GM23248 (cell line): ENCODE data around the gene TCOF1. TPM values are rescaled to one million over a fixed set of nuclear protein-coding genes. Genes with fewer than 3 reads are reported as not detected.

Experiments
- DNase-seq: peaks from one replicate; pipeline ENCODE4 v3.0.0-alpha.2; 2015
- H2AFZ ChIP-seq: fragments of 200-600 bp; sonication (generic); 2 replicates; pipeline ENCODE4 v1.6.1; 2016; ENCODE audit warnings: antibody characterized with exemption
- H3F3A ChIP-seq: fragments of 200-600 bp; sonication (generic); 2 replicates; pipeline ENCODE4 v1.6.1; 2016; ENCODE audit warnings: mild to moderate bottlenecking, antibody characterized with exemption, mixed run types; ENCODE audit not compliant: insufficient read depth
- H3K27ac ChIP-seq: fragments of 200-600 bp; sonication (generic); 2 replicates; pipeline ENCODE4 v1.5.1; 2016; ENCODE audit warnings: mild to moderate bottlenecking
- H3K27me3 ChIP-seq: fragments of 200-600 bp; sonication (generic); replicated peaks from 2 replicates; pipeline ENCODE4 v1.6.1; 2016; ENCODE audit warnings: mild to moderate bottlenecking; ENCODE audit not compliant: insufficient read depth
- H3K36me3 ChIP-seq: fragments of 200-600 bp; sonication (generic); 2 replicates; pipeline ENCODE4 v1.6.1; 2016; ENCODE audit warnings: low read depth, mild to moderate bottlenecking
- H3K4me1 ChIP-seq: fragments of 200-600 bp; sonication (generic); 2 replicates; pipeline ENCODE4 v1.6.1; 2016; ENCODE audit warnings: mild to moderate bottlenecking; ENCODE audit not compliant: insufficient read depth
- H3K4me2 ChIP-seq: fragments of 200-600 bp; sonication (generic); one replicate; pipeline ENCODE4 v1.6.1; 2016; ENCODE audit warnings: mild to moderate bottlenecking; ENCODE audit not compliant: unreplicated experiment
- H3K4me3 ChIP-seq: fragments of 200-600 bp; sonication (generic); 2 replicates; pipeline ENCODE4 v1.5.1; 2016; ENCODE audit warnings: mild to moderate bottlenecking
- H3K79me2 ChIP-seq: fragments of 200-600 bp; sonication (generic); 2 replicates; pipeline ENCODE4 v1.6.1; 2016; ENCODE audit warnings: mild to moderate bottlenecking; ENCODE audit not compliant: insufficient read depth
- H3K9ac ChIP-seq: fragments of 200-600 bp; sonication (generic); 2 replicates; pipeline ENCODE4 v1.6.1; 2016; ENCODE audit warnings: mild to moderate bottlenecking
- H3K9me2 ChIP-seq: fragments of 200-600 bp; sonication (generic); 2 replicates; pipeline ENCODE4 v1.6.1; 2016; ENCODE audit warnings: mixed run types, mild to moderate bottlenecking, moderate library complexity; ENCODE audit not compliant: insufficient read depth
- H3K9me3 ChIP-seq: fragments of 200-600 bp; sonication (generic); one replicate; pipeline ENCODE4 v1.6.1; 2017; ENCODE audit warnings: low read depth
- H4K20me1 ChIP-seq: fragments of 200-600 bp; sonication (generic); 2 replicates; pipeline ENCODE4 v1.6.0; 2016; ENCODE audit not compliant: insufficient read depth
- EZH2 ChIP-seq: fragments of 200-600 bp; sonication (generic); IDR thresholded peaks from 2 replicates; pipeline ENCODE4 v1.6.1; 2018; ENCODE audit warnings: antibody characterized with exemption, mild to moderate bottlenecking; ENCODE audit not compliant: insufficient read depth, poor library complexity, severe bottlenecking
- EZH2phosphoT487 ChIP-seq: fragments of 200-600 bp; sonication (generic); IDR thresholded peaks from 2 replicates; pipeline ENCODE4 v1.6.1; 2018; ENCODE audit warnings: antibody characterized with exemption, moderate library complexity, mild to moderate bottlenecking, low read depth; ENCODE audit not compliant: insufficient read depth
- WGBS, 2 experiments: methylation state at CpG; one replicate each; pipeline ENCODE4 v1.1.6; 2015 to 2017; ENCODE audit warnings: low lambda C conversion rate in 2 of 2, low coverage in 1 of 2; ENCODE audit errors: missing lambda C conversion rate in 2 of 2; 5-methylcytosine and 5-hydroxymethylcytosine counted together
- in situ Hi-C: fragments of 300-500 bp; cut with MboI; formaldehyde crosslinking; loops from 2 replicates; pipeline ENCODE4 v1.15.0; 2020
- polyA plus RNA-seq: library from polyadenylated mRNA; unstranded; fragments of >200 nt; fragmentation: Nextera tagmentation; extraction: Ambion mirVana; gene quantifications from 2 replicates; pipeline ENCODE4 v1.2.1, GENCODE V29; 2016
- total RNA-seq: library from RNA; depleted of rRNA; stranded (reverse); fragments of >200 nt; shearing (Covaris generic); gene quantifications from 2 replicates; pipeline ENCODE4 v1.2.3, GENCODE V29; 2014

Gene TCOF1
- total and polyA plus RNA-seq, 2 experiments from 2014 or later, result 15.1 to 18.0 TPM

DNA sequence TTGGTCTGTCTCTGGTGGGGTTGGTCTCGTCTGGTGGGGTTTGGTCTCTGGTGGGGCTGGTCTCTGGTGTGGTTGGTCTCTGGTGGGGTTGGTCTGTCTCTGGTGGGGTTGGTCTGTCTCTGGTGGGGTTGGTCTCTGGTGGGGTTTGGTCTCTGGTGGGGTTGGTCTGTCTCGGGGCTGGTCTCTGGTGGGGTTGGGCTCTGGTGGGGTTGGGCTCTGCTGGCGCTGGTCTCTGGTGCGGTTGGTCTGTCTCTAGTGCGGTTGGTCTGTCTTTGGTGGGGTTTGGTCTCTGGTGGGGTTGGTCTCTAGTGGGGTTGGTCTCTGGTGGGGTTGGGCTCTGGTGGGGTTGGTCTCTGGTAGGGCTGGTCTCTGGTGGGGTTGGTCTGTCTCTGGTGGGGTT is 71.5 kb downstream of the TCOF1 start:
- no peaks in the 10 kb centered on the region for H3K36me3 ChIP-seq
- H3K4me3 ChIP-seq, result no peak overlapping the region
- no peak overlapping the region for H2AFZ ChIP-seq
- DNase-seq, result no peak
- H3K27me3 ChIP-seq, result no peaks in the 10 kb centered on the region
- H3K9ac ChIP-seq, result no peak overlapping the region
- no peaks in the 10 kb centered on the region for H3K9me3 ChIP-seq
- H3K4me1 ChIP-seq, result no peaks in the 10 kb centered on the region
- no peaks in the 10 kb centered on the region for H3F3A ChIP-seq
- 85 to 94% methylated on average over 5 of the region's 5 CpGs for WGBS, 2 experiments
- in situ Hi-C loops, result loop anchor here (25.0 kb wide), 1 partner anchor 592 kb away; no protein-coding TSS in a partner anchor
- no peak overlapping the region for H3K4me2 ChIP-seq
- no peaks in the 10 kb centered on the region for H4K20me1 ChIP-seq
- no peak overlapping the region for H3K27ac ChIP-seq
- no peaks in the 10 kb centered on the region for H3K9me2 ChIP-seq
- H3K79me2 ChIP-seq, result no peaks in the 10 kb centered on the region
- no peak for TF ChIP-seq EZH2phosphoT487
- no peak for TF ChIP-seq EZH2

DNA sequence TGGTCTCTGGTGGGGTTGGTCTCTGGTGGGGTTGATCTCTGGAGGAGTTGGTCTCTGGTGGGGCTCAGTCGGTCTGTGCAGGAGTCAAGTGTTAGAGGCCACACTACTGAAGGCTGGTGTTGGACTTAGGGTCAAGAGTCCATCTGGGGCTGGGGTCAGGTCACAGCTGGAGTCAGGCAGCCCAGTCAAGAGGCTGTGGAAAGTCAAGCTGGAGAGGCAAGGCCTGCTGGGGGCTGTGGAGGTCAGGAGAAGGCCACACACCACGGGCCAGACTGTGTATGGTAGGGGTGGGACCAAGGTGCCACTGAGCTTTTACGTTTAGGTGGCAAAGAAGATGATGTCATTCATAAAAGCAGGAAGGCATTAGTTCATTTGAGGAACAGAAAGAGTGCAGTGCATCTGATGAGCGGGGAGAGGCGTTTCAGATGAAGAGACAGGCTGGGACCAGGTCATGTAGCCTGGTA is 71.9 kb downstream of the TCOF1 start:
- Histone ChIP-seq H4K20me1 (no peaks in the 10 kb centered on the region), H3K9me3 (no peaks in the 10 kb centered on the region), H3K79me2 (no peaks in the 10 kb centered on the region), H3K9me2 (no peaks in the 10 kb centered on the region), H3K27ac (no peak overlapping the region), H3F3A (no peaks in the 10 kb centered on the region), H3K36me3 (no peaks in the 10 kb centered on the region), H3K4me3 (no peak overlapping the region), H3K27me3 (no peaks in the 10 kb centered on the region), H3K4me2 (no peak overlapping the region), H3K9ac (no peak overlapping the region), H2AFZ (no peak overlapping the region), H3K4me1 (peaks cover 3% of the 10 kb centered on the region; the same call in 1 of the 2 replicates)
- in situ Hi-C loops, result loop anchor here (25.0 kb wide), 1 partner anchor 592 kb away; no protein-coding TSS in a partner anchor
- no peak for TF ChIP-seq EZH2
- TF ChIP-seq EZH2phosphoT487, result no peak
- 59 to 65% methylated on average over 5 of the region's 5 CpGs for WGBS, 2 experiments
- DNase-seq, result no peak

DNA sequence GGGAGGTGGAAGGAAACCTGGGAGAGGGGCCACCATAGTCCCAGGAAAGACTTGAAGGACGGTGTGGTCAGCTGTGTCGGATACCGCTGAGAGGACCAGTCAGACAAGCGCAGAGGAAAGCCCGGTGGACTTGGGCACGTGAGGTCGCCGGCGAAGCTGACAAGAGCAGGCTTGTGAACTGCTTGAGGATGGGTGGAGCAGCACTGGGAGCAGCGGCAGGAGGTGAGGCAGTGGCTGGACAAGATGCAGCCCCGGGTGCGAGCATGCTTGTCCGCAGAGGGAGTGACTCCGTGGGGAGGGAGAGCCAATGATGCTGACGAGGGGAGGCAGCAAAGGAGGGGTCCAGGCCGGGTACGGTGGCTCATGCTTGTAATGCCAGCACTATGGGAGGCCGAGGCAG is 73.6 kb downstream of the TCOF1 start:
- Histone ChIP-seq H3K36me3 (no peaks in the 10 kb centered on the region), H3K4me1 (peaks cover 6% of the 10 kb centered on the region; the same call in 1 of the 2 replicates), H3K27me3 (no peaks in the 10 kb centered on the region), H3K4me3 (no peak overlapping the region), H3K9me3 (no peaks in the 10 kb centered on the region), H2AFZ (no peak overlapping the region), H3K27ac (no peak overlapping the region), H3K4me2 (no peak overlapping the region), H3K9me2 (no peaks in the 10 kb centered on the region), H3F3A (no peaks in the 10 kb centered on the region), H3K9ac (no peak overlapping the region), H3K79me2 (no peaks in the 10 kb centered on the region), H4K20me1 (no peaks in the 10 kb centered on the region)
- DNase-seq, result no peak
- in situ Hi-C loops, result loop anchor here (25.0 kb wide), 1 partner anchor 594 kb away; no protein-coding TSS in a partner anchor
- WGBS, 2 experiments, result 91 to 92% methylated on average over 16 to 18 of the region's 18 CpGs
- TF ChIP-seq EZH2phosphoT487 (no peak), EZH2 (no peak)

DNA sequence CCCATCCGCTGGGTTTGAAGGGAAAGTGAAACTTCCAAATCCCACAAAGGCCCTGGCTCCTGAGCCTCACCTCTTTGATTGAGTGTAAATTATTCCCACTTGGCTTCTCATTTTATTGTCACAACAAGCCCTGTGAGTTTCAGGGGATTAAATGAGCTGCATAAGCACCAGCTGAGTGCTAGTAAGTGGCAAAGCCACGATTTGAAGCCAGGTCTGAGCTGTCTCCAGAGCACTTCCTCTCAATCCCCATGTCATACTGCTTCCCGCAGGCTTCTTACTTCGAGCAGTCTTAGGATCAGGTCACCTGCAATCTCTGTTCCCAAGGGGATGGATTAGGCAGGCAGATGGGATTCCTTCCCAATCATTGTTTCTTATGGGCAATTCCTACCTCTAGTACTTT is 74.1 kb downstream of the TCOF1 start:
- no peaks in the 10 kb centered on the region for H3K79me2 ChIP-seq
- no peak overlapping the region for H3K9ac ChIP-seq
- no peak overlapping the region for H3K4me2 ChIP-seq
- in situ Hi-C loops, result loop anchor here (25.0 kb wide), 1 partner anchor 594 kb away; no protein-coding TSS in a partner anchor
- H3K4me3 ChIP-seq, result no peak overlapping the region
- H3K36me3 ChIP-seq, result no peaks in the 10 kb centered on the region
- no peaks in the 10 kb centered on the region for H4K20me1 ChIP-seq
- no peaks in the 10 kb centered on the region for H3F3A ChIP-seq
- peaks cover 6% of the 10 kb centered on the region; the same call in 1 of the 2 replicates for H3K4me1 ChIP-seq
- DNase-seq, result no peak
- 57 to 60% methylated on average over 4 of the region's 4 CpGs for WGBS, 2 experiments
- no peak for TF ChIP-seq EZH2phosphoT487
- TF ChIP-seq EZH2, result no peak
- no peaks in the 10 kb centered on the region for H3K9me3 ChIP-seq
- H3K27ac ChIP-seq, result no peak overlapping the region
- H3K27me3 ChIP-seq, result no peaks in the 10 kb centered on the region
- H2AFZ ChIP-seq, result no peak overlapping the region
- H3K9me2 ChIP-seq, result no peaks in the 10 kb centered on the region
